ELR (cell line): ENCODE data around the gene SERPINB1.
"Not testable (repeated sequence)": the region's sequence is repeated elsewhere in the genome, so short reads cannot be mapped to it uniquely, and the experiment has no call there.

Source experiments
- DNase-seq: peaks from one replicate; pipeline ENCODE4 v3.0.0-alpha.2; 2015; ENCODE audit warnings: low read depth

Gene SERPINB1

DNA sequence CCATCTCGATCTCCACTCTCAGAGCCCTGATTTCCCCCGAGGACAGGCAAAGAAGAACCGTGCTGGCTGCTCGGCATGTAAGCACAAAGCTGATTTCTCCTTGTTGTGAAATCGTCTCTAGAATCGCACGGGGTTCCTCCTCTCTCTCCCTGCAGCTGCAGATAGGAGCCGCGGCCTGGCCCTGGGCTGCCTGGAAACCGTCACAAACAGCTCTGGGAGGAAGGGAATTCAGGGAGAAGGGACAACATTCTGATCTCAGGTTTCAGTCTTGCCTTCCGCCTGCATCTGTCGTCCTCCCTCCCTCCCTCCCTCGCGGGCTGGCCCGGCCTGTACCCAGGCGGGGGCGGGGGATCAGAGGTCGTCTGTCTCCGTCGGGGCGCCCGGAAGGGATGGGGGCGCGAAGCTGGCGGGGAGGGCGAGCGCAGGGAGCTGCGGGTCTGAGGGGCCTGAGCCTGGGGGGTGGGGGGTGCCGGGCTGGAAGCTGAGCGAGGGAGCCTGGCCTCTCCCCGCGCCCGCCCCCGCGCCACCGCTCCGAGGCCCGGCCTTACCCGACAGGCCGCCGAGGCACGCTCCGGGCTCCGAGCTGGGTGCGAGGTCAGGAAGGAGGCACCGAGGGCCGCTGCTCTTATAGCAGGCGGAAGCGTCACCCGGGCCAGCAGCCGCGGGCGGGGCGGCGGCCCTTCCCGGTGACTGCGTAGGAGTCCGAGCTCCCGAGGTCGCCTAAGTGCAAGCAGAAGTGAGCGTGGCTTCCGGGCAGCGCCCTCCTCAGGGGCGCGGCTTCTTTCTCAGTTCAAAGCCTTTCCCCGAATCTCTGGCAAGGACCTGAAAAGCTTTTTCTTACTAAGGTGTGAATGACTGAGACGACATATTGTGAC lies at the start of gene SERPINB1:
Gene SERPINB1 (minus strand): TSS at position 600 of the 875 bp plus-strand sequence. CDS start 1,277 bp downstream, outside the sequence.
- peak; percentile 86 for DNase-seq

DNA sequence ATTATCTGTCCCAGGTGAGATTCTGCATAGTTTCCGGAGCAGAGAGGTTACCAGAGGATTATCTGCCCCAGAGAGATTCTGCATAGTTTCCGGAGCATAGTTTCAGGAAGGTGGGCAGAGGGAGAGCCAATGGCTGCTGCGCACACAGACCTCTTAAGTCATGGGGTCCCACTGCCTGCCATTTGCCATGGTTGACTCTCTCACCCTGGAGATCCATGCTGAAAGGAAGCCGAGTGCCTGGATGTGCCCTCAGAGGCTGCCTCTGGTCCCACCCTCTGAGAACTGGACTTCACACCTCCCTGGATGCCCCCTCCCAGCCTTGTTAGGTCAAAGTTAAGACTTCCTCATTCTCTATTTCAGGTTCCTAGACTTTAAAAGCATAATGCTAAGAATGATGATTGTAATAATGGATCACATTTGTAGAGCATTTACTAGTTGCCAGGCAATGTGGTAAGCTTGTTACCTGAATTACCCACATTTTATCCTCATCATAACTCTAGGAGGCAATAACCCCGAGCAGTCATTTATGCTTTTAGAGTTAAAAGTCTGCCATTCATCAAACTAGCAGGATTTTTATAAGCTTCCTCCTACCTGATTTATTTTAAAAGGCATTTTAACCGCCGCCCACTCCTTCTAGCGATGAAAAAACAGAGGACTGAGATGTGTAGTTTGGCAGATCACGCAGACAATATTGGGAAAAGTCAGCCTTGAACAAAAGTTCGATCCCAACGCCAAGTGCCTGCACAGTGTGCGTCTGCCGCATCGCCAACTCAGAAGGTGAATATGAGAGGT lies 49.5 kb upstream of the SERPINB1 start:
- no peak for DNase-seq

DNA sequence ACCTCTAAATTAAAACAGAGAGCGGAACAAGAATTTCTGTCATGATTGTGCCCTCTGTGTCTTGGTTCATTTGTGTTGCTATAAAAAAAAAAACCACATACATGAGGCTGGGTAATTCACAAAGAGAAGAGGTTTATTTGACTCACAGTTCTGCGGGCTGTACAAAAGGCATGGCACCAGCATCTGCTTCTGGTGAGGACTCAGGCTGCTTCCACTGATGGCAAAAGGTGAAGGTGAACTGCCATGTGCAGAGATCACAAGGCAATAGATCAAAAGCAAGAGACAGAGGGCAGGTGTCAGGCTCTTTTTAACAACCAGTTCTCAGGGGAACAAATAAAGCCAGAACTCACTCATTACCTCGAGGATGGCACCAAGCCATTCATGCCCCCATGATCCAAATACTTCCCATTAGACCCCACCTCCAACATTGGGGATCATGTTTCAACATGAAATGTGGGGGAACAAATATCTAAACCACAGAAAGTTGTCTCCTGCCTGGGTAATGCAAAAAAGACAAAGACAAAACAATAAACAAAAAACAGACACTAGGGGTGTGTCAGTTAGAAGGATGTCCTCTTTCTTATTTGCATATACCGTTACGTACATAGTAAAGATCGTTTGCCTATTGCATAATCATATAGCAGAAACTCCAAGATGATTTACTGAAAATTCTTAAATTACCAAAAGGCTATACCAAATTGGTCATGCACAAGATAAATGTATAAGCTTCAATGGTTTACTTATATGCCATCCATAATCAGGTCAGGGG lies 44.5 kb upstream of the SERPINB1 start:
- DNase-seq: no peak

DNA sequence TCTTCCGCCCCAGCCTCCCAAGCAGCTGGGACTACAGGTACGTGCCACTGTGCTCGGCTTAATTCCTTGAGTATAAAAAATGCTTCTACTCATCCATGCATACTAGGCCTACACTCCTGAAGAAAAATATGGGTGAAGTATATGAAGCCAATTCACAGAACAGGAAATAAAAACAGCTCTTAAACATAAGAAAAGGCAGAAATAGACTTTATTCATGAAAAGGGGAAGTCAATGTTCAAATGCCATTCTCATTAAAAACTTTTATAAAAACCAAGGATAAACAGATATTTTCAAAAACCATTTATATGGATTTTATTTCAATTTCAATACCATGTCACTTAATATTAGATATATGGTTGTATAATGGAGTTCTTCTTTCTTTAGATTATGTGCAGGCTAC lies 43.1 kb upstream of the SERPINB1 start:
- no peak for DNase-seq

DNA sequence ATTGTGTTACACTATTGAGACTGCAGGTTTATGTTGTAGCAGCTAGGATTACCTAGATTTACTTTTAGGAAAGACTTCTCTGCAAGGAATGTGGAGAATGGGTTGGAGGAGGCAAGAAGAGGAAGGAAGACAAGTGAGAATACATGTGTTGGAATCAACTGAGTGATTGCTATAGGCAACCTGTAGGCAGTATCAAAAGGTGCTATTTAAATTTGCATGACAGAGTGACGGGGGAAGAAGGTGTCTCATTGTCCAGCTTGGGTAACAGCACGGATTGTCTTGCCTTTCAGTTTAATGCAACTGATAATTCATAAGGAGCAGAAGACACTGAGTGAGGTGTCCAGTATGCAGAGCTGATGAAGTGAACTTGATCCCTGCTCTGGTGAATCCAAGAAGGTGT lies 42.0 kb upstream of the SERPINB1 start:
- DNase-seq: no peak

DNA sequence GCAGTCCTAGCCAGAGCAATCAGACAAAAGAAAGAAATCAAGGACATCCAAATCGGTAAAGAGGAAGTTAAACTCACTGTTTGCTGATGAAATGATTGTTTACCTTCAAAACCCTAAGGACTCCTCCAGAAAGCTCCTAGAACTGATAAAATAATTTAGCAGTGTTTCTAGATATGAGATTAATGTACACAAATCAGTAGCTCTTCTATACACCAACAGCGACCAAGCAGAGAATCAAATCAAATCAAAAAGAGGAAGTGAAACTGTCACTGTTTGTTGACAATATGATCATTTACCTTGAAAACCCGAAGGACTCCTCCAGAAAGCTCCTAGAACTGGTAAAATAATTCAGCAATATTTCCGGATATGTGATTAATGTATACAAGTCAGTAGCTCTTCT lies 39.8 kb upstream of the SERPINB1 start:
- no peak for DNase-seq

DNA sequence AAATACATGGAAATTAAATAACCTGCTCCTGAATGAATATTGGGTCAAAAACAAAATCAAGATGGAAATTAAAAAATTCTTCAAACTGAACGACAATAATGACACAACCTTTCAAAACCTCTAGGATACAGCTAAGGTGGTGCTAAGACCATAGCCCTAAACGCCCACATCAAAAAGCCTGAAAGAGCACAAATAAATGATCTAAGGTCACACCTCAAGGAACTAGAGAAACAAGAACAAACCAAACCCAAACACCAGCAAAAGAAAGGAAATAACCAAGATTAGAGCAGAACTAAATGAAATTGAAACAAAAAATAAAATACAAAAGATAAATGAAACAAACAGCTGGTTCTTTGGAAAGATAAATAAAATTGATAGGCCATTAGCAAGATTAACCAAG lies 38.5 kb upstream of the SERPINB1 start:
- not testable (repeated sequence) for DNase-seq

DNA sequence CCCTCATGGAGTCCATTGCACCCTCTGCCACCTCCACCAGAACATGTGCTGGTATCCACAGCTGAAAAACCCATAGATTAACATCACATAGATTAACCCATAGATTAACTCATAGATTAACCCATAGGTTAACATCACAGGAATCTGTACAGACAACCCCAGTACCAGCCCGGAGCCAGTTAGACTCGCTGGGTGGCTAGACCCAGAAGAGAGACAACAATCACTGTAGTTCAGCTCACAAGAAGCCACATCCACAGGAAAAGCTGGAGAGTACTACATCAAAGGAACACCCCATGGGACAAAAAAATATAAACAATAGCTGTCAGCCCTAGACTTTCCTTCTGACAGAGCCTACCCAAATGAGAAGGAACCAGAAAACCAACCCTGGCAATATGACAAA lies 36.3 kb upstream of the SERPINB1 start:
- DNase-seq: no peak

DNA sequence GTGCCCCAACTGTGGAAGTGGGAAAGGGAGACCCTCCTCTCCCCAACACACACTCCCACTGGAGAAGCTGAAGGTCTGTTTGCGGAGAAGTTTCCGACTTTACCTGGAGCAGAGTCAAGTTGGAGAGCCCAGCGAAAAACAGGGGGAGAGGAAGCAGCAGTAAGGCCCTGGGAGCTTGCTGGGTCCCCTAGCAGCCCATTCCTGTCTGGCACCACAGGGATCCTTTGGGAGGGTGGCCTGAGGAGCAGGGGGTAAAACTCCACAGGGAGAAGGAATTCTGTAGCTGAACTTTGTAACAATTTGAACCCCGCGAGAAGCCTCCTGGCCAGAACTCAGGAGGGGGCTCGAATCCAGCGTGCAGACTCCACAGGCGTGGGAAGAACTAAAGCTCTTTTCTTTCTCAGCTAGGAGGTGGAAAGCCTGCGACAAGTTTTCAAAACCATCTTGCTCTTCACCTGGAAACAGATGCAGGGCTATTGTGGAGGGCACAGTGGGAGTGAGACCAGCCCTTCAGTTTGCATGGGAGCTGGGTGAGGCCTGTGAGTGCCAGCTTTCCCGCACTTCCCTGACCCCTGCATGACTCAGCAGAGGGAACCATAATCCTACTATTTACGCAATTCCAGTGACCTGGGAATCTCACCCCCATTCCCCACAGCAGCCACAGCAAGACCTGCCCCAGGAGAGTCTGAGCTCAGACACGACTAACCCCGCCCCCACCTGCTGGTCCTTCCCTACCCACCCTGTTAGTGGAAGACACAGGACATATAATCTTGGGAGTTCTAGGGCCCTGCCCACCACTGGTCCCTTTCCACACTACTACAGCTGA lies 35.6 kb upstream of the SERPINB1 start:
- peak; percentile 77 for DNase-seq

DNA sequence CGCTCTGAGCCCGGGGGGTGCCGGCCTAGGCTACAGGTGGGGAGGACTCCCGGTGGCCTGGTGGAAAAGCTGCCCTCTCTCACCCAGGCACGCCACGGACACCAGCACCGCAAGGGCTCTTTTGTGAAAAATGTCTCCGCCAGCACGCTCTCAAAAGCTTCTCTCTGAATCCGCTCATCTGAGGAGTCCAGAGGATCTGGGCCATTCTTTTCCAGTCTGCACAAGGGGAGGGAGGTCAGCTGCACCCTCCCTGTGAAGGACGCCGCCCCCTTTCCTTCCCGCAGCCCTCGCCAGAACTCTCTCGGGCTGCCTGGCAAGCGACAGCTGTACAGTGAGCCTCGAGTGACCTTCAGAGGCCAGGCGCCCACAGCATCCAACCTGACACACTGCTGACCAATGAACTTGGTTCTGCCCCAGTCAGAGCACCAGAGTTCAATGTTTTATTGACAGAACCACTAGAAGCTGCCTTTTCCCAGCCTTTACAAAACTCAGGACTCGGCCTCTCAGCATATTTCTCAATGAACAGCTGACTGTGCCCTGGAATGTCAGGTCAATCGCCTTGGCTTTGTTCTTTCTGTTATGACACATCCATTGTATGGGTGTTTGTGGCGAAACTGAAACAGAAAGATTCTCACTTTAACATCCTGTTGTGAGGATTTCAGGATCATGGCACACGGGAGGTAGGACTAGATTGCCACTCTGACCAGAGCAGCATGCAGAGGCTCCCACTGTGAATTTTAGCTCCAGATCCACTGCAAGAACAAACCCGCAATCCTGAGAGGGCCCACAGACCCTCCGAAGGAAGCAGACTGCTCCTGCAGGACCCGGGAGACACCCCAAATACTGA lies 34.8 kb upstream of the SERPINB1 start:
- DNase-seq: peak; percentile 95

DNA sequence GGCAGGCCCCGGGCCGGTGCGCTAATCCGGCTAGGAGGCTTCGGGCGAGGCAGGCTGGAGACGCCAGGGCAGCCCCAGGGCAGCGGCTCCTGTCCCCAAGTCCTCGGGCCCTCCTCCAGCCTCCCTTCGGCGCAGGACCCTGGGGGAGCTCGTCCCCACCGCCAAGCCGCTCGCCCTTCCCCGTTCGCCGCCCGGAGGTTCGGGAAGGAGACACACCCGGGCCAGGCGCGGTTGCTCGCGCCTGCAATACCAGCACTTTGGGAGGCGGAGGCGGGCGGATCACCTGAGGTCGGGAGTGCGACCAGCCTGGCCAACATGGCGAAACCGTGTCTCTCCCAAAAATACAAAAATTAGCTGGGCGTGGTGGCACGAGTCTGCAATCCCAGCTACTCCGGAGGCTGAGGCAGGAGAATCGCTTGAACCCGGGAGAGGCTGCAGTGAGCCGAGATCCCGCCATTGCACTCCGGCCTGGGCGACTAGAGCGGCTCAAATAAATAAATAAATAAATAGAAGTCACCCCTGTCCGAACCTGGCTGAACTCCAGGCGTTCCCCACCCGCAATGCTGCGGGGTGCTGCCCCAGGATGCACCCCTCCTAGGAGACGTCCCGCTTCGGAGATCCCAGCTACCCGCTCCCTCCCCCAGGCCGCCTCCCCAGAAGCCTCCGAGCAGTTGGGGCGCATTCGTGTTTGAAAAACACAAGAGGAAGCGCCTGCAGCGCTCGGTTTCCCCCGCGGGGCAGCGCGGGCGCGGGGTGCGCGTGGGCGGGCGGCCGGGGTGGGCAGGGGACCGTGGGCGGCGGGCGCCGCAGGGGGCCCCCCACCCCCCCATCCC lies 33.9 kb upstream of the SERPINB1 start:
- DNase-seq: peak; percentile 41

DNA sequence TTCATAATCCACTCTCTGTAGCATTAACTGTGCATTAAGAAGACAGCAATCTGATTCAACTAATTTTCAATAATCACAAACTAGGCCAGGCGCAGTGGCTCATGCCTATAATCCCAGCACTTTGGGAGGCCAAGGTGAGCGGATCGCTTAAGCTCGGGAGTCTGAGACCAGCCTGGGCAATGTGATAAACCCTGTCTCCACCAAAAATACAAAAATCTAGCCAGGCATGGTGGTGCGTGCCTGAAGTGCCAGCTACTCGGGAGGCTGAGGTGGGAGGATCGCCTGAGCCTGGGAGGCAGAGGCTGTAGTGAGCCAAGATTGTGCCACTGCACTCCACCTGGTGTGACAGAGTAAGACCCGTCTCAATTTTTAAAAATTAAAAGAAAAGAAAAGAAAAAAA lies 32.0 kb upstream of the SERPINB1 start:
- no peak for DNase-seq

DNA sequence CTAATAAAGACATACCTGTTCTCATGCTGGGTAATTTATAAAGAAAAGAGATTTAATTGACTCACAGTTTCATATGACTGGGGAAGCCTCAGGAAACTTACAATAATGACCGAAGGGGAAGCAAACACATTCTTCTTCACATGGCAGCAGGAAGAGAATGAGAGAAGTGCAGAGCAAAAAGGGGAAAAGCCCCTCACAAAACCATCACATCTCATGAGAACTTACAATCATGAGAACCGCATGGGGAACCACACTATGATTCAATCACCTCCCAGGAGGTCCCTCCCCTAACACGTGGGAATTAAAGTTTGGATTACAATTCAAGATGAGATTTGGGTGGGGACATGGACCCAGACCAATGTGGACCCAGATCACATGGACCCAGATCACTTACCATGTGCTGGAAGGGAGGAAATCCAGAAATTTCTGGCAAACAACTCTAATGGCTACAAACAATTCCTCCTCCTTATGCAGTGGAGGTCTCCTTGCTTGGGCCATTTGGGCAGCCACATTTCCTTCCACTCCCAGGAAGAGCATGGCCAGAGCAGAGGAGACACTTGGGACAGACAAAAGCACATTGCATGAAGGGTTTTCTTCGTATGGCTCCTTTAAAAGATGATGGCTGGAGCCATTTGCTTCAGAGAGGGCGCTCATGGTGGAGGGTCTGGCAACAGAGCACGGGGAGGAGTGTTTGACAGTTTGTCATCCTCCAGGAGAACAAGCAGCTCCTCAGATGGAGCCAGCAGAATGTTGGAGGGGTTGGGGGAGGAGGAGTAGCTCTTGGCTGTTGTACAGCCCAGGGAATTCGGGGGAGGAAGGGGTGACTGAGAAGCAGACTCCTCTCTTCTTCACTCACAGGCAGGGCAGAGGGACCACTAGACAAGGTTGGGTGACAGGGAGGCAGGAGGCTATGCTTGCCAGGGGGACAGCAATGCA lies 31.0 kb upstream of the SERPINB1 start:
- no peak for DNase-seq

DNA sequence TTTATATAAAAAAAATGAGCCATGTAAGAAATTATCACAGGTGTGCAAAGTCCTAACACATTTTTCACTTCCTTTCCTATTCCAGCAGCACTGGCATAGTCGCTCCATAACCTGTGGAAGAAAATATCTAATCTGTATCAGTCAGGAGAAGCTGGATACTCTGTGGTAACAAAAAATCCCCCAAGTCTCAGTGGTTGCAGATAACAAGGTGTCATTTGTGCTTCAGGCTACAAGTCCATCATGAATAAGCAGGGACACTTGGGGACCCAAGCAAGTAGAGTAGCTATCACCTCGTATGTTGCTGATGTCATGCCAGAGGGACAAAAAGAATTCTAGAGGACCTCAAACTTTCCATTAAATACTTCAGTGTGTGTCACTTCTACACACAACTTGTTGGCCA lies 30.3 kb upstream of the SERPINB1 start:
- no peak for DNase-seq

DNA sequence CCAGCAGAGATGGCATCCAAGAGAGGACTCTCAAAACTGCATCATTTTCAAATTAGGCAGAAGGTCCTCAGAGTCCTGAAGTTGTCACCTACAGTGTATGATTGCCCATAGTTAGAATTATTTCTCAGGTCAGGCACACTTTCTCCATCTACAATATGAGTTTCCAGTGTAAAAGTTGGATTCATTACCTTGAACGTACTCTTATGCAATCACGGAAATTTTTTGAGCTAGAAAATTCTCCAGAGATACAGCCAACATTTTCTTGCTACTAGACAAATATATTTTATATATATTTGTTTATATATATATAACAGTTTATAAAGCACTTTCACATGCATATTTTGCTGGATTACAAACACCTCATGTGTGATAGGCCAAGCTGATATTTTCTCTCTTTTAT lies 29.4 kb upstream of the SERPINB1 start:
- DNase-seq: no peak

DNA sequence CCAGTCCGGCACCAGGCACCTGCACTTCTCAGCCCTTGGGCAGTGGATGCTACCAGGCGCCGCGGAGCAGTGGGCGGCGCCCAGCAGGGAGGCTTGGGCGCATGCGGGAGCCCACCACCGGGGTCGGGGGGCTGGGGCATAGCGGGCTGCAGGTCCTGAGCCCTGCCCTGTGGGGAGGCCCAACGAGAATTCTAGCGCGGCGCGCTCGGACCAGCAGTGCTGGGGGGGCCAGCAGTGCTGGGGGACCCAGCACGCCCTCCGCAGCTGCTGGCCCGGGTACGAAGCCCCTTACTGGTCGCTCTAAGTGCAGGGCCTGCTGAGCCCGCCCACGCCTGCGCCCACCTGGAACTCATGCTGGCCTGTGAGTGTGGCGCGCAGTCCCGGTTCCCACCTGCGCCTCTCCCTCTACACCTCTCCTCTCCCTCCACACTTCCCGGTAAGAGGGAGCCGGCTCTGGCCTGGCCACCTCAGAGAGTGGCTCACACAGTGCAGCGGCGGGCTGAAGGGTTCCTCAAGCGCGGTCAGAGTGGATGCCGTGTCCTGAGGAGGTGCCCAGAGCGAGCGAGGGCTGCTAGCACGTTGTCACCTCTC lies 28.5 kb upstream of the SERPINB1 start:
- no peak for DNase-seq

DNA sequence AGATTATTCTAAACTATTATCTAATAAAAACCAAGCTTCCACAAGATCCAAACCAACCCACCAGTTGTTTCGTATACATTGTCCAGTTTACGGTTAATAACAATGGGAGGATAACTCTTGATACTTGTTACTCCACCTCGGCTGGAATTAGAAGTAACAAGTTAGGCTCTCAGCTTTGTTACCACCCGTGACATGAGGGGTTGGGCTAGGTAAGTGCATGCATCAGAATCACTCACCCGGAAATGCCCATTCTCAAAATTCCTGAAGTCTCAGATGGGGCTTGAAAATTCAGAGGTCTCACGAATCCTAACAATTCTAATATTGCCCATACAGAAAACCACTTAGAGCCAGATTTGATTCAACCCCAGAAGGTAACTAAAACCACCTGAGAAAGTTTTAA lies 27.0 kb upstream of the SERPINB1 start:
- no peak for DNase-seq

DNA sequence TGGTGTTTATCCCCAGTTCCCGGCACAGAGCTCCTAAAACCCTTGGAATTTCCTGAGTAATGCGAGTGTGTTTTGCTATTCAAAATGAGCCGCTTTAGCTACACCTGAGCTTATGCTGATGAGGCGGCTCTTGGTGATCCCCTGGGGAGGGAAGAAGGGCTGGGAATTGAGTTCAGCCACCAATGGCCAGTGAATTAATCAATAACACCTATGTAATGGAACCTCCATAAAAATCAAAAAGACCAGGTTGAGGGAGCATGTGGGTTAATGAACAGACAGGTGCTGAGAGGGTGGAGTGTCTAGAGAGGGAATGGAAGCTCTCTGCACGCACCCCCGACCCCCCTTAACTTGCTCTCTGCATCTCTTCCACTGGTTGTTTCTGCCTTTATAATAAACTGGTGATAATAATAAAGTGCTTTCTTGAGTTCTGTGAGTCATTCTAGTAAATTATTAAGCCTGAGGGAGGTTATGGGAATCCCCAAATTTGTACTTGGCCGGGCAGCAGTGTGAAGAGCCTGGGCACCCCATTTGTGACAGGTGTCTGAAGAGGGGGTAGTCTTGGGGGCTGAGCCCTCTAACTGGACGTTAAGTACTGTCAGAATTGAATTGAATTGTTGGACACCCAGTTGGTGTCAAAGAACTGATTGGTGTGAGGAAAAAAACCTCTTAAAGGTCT lies 24.6 kb upstream of the SERPINB1 start:
- DNase-seq: no peak
